ENCODE data around the gene SLFN11. TPM values are rescaled to one million over a fixed set of nuclear protein-coding genes. Genes with fewer than 3 reads are reported as not detected.

SLFN11 gene, protein sequence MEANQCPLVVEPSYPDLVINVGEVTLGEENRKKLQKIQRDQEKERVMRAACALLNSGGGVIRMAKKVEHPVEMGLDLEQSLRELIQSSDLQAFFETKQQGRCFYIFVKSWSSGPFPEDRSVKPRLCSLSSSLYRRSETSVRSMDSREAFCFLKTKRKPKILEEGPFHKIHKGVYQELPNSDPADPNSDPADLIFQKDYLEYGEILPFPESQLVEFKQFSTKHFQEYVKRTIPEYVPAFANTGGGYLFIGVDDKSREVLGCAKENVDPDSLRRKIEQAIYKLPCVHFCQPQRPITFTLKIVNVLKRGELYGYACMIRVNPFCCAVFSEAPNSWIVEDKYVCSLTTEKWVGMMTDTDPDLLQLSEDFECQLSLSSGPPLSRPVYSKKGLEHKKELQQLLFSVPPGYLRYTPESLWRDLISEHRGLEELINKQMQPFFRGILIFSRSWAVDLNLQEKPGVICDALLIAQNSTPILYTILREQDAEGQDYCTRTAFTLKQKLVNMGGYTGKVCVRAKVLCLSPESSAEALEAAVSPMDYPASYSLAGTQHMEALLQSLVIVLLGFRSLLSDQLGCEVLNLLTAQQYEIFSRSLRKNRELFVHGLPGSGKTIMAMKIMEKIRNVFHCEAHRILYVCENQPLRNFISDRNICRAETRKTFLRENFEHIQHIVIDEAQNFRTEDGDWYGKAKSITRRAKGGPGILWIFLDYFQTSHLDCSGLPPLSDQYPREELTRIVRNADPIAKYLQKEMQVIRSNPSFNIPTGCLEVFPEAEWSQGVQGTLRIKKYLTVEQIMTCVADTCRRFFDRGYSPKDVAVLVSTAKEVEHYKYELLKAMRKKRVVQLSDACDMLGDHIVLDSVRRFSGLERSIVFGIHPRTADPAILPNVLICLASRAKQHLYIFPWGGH
- total RNA-seq, result 70.8 and 90.3 TPM in 2 replicates

GRCh38 chr17:35373534-35373983 is at the start of gene SLFN11:
SLFN11 (minus strand) TSS chr17:35373621; CDS start chr17:35363807, 9,814 bp downstream.

Other genes starting within 250 kb of the SLFN11 start
- 27.9 and 30.6 TPM in 2 replicates for gene NLE1, start 231.3 kb downstream of the SLFN11 start, total RNA-seq
- gene UNC45B, start 225.8 kb downstream of the SLFN11 start, total RNA-seq, result not detected in 2 replicates
- not detected in 2 replicates for gene SLC35G3, start 179.2 kb downstream of the SLFN11 start, total RNA-seq
- gene SLFN5, start 130.5 kb downstream of the SLFN11 start, total RNA-seq, result 127 and 142 TPM in 2 replicates
- 27.3 and 34.6 TPM in 2 replicates for gene SLFN12, start 58.9 kb upstream of the SLFN11 start, total RNA-seq
- gene SLFN13, start 75.1 kb upstream of the SLFN11 start, total RNA-seq, result 2.2 and 3.1 TPM in 2 replicates
- 0.15 and 0.17 TPM in 2 replicates for gene SLFN12L, start 164.1 kb upstream of the SLFN11 start, total RNA-seq
- not detected in 2 replicates for gene SLFN14, start 187.2 kb upstream of the SLFN11 start, total RNA-seq
- 6.4 and 10.4 TPM in 2 replicates for gene PEX12, start 204.9 kb upstream of the SLFN11 start, total RNA-seq
- 104 and 130 TPM in 2 replicates for gene AP2B1, start 213.7 kb upstream of the SLFN11 start, total RNA-seq